Stimulated activated naive CD8-positive, alpha-beta T cell treated with anti-CD3 and anti-CD28 coated beads, Interleukin-15, Interleukin-2, amounts not matched to agents 100 ng/mL and 50 ng/mL, for 24 hours (primary cell): ENCODE data around the gene BTBD9.

Experiments
- H3K27ac Mint-ChIP-seq: one replicate; pipeline ENCODE4 v1.8.0; 2021; ENCODE audit warnings: mild to moderate bottlenecking, mixed read lengths
- H3K27me3 Mint-ChIP-seq: one replicate; pipeline ENCODE4 v1.8.0; 2021; ENCODE audit warnings: mixed read lengths
- H3K36me3 Mint-ChIP-seq: one replicate; pipeline ENCODE4 v1.8.0; 2021; ENCODE audit warnings: low read depth, mixed read lengths
- H3K4me1 Mint-ChIP-seq: one replicate; pipeline ENCODE4 v1.8.0; 2021; ENCODE audit warnings: low read depth, mixed read lengths
- H3K4me3 Mint-ChIP-seq: one replicate; pipeline ENCODE4 v1.8.0; 2021; ENCODE audit warnings: mild to moderate bottlenecking, mixed read lengths
- H3K9me3 Mint-ChIP-seq: one replicate; pipeline ENCODE4 v1.8.0; 2021; ENCODE audit warnings: mixed read lengths

Gene BTBD9

GRCh38 chr6:38527371-38527770 lies 112.4 kb downstream of the BTBD9 start:
- Mint-ChIP-seq H3K27me3 (no peaks in the 10 kb centered on the region), H3K9me3 (peaks cover 10% of the 10 kb centered on the region), H3K27ac (no peak overlapping the region), H3K36me3 (peaks cover 66% of the 10 kb centered on the region), H3K4me1 (peaks cover 21% of the 10 kb centered on the region), H3K4me3 (no peak overlapping the region)

DNA sequence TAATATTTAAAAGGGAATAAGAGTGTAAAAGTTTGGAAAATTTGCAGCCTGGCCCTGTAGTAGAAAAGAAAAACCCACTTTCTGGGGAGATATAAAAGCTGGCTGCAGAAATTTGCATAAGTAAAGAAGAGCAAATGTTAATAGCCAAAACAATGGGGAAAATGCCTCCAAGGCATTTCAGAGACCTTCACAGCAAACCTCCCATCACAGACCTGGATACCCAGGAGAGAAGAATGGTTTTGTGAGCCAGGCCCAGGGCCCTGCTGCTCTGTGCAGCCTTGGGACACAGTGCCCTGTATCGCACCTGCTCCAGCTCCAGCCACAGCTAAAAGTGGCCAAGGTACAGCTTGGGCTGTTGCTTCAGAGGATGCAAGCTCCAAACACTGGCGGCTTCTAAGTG lies 113.8 kb downstream of the BTBD9 start:
- peaks cover 7% of the 10 kb centered on the region for H3K9me3 Mint-ChIP-seq
- H3K4me1 Mint-ChIP-seq = peaks cover 17% of the 10 kb centered on the region
- no peak overlapping the region for H3K4me3 Mint-ChIP-seq
- H3K27ac Mint-ChIP-seq = no peak overlapping the region
- no peaks in the 10 kb centered on the region for H3K27me3 Mint-ChIP-seq
- H3K36me3 Mint-ChIP-seq = peaks cover 58% of the 10 kb centered on the region

DNA sequence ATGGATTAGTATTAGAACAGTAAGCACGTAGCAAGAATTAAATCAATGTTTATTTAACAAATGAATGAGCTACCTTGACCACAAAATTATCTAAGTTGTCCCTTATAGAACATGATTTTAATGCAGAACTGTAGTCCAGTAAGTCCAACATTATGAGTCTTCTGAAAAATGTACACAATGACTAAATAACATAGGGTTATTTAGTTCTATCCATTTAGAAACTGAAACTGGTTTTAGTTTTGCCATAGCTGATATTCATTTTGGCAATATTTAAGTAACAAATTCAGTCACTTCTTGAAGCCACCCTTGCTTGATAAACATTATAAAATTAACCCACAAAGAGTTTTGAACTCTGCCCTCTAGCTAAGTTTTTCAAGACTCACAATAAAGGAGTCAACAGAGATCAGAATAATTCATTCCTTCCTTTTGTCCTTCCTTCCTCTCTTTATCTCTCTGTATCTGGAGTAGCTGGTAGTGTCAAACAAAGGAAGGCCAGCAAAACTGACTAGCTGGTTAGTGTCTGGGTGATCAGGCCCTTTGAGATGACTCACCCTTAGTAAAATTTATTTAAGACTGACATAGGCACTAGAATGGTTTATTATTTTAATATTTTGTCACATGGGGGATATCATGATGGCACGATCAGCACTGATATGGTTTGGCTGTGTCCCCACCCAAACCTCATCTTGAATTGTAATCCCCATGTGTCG lies 115.1 kb downstream of the BTBD9 start:
- peak overlapping the region; percentile 36 for H3K27ac Mint-ChIP-seq
- H3K4me1 Mint-ChIP-seq = peaks cover 17% of the 10 kb centered on the region
- H3K27me3 Mint-ChIP-seq = no peaks in the 10 kb centered on the region
- peaks cover 5% of the 10 kb centered on the region for H3K9me3 Mint-ChIP-seq
- no peak overlapping the region for H3K4me3 Mint-ChIP-seq
- peaks cover 48% of the 10 kb centered on the region for H3K36me3 Mint-ChIP-seq

DNA sequence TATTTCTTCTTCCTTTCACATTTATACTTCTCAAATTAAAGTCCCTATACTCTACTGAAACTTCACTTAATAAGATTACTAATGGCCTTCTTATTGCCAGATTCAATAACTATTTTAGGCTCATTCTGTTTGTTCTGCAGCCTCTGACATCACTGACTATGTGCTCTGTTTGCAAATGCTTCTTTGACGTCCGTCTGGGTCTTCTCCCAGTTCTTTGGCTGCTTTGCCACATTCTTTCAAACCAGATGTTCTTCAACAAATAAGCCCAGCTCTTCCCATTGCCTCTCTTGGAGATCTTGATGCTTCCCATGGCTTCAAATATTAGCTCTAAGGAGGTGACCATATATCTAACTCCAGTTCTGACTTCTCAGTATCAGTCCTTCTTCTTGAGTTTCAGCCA lies 117.4 kb downstream of the BTBD9 start:
- Mint-ChIP-seq H3K9me3 (peaks cover 5% of the 10 kb centered on the region), H3K4me3 (no peak overlapping the region), H3K27me3 (no peaks in the 10 kb centered on the region), H3K36me3 (peaks cover 27% of the 10 kb centered on the region), H3K27ac (no peak overlapping the region), H3K4me1 (peaks cover 22% of the 10 kb centered on the region)

DNA sequence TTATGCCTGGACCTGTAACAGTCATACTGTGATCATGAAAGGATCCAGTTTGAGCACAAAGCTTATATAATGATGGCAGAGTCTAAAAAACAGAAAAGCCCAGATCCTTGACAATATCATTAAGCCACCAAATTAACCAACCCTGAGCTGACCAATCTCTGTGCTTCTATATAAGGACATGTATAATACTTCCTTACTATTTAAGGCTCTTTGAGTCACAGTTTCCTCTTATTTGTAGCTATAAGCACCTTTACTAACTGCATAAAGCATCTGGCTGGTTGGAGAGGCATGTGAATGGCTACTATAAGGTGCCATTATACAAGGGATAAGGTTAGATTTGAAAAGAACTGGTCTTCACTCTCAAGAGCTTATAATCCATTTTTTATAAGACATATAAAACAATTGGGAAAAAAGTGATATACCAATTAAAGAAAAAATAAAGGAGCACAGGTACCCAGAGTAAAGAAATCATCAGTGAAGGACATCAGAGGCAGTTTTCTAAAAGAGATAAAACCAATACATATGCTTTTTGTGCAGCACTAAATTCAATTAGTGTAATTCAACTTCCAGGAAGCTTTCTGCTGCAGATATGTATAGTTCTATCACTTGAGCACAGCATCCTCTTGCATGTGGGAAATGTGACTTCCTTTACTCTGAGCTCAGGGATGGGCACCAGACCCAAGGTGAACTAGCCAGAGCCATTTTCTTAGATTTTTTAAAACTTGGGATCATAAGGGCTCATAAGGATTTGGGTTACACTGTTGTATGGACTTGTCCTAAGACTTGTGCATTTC lies 121.0 kb downstream of the BTBD9 start:
- H3K9me3 Mint-ChIP-seq = no peaks in the 10 kb centered on the region
- H3K4me1 Mint-ChIP-seq = peaks cover 13% of the 10 kb centered on the region
- H3K27me3 Mint-ChIP-seq = no peaks in the 10 kb centered on the region
- H3K36me3 Mint-ChIP-seq = no peaks in the 10 kb centered on the region
- no peak overlapping the region for H3K27ac Mint-ChIP-seq
- no peak overlapping the region for H3K4me3 Mint-ChIP-seq

DNA sequence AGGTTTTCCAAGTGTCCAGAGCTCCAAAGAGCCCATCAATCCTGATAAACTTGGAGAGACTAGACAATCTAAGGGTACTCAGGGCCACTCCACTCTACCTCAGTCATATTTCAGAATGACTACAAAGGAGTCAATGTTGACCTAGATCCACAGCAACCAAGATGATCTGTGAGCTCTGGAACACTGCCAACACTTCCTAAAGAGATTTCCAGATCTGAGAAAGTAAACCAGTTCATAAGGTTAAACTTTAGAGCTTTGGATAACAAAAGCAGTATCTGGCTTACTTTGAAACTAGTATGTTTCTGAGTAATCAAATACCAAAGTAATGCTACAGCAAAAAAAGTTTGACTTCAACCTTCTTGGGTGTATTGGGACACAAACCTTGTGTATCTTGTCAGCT lies 122.7 kb downstream of the BTBD9 start:
- no peaks in the 10 kb centered on the region for H3K9me3 Mint-ChIP-seq

GRCh38 chr6:38514399-38514798 lies 125.3 kb downstream of the BTBD9 start:
- Mint-ChIP-seq H3K27me3 (no peaks in the 10 kb centered on the region), H3K36me3 (no peaks in the 10 kb centered on the region), H3K4me1 (peaks cover 13% of the 10 kb centered on the region), H3K9me3 (no peaks in the 10 kb centered on the region), H3K27ac (no peak overlapping the region), H3K4me3 (no peak overlapping the region)

More for the DNA sequence above, 122.7 kb downstream of the BTBD9 start:
- Mint-ChIP-seq H3K27ac (no peak overlapping the region), H3K4me1 (peaks cover 13% of the 10 kb centered on the region), H3K27me3 (no peaks in the 10 kb centered on the region), H3K4me3 (no peak overlapping the region), H3K36me3 (no peaks in the 10 kb centered on the region)

GRCh38 chr6:38512211-38512610 lies 127.5 kb downstream of the BTBD9 start:
- Mint-ChIP-seq H3K4me1 (peaks cover 5% of the 10 kb centered on the region), H3K27ac (no peak overlapping the region), H3K4me3 (no peak overlapping the region), H3K36me3 (no peaks in the 10 kb centered on the region), H3K9me3 (no peaks in the 10 kb centered on the region), H3K27me3 (no peaks in the 10 kb centered on the region)

- Mint-ChIP-seq H3K27me3 (no peaks in the 10 kb centered on the region), H3K27ac (no peak overlapping the region), H3K4me3 (no peak overlapping the region), H3K9me3 (no peaks in the 10 kb centered on the region), H3K36me3 (no peaks in the 10 kb centered on the region), H3K4me1 (peaks cover 5% of the 10 kb centered on the region)
These were observed 129.5 kb downstream of the BTBD9 start for GRCh38 chr6:38510205-38510604.

DNA sequence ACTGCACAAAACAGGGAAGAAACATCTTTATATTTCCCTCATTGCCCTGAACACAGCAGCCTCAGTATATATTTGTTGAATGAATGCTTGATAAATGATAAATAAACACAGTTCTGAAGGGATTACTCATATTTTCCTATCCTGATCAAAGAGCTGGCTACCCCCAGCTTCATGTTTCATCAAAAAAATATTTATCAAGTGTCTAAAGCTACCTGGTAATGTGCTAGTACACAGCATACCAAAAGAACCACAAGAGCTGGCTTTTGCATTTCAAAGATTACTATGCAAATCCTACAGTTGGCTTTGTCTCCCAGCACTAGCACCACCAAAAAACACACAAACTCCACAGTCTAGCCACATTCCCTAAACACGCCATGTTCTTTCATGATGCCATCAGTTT lies 130.0 kb downstream of the BTBD9 start:
- H3K36me3 Mint-ChIP-seq = no peaks in the 10 kb centered on the region
- no peak overlapping the region for H3K4me3 Mint-ChIP-seq
- H3K27me3 Mint-ChIP-seq = no peaks in the 10 kb centered on the region
- no peak overlapping the region for H3K27ac Mint-ChIP-seq
- H3K4me1 Mint-ChIP-seq = peaks cover 4% of the 10 kb centered on the region
- H3K9me3 Mint-ChIP-seq = no peaks in the 10 kb centered on the region

DNA sequence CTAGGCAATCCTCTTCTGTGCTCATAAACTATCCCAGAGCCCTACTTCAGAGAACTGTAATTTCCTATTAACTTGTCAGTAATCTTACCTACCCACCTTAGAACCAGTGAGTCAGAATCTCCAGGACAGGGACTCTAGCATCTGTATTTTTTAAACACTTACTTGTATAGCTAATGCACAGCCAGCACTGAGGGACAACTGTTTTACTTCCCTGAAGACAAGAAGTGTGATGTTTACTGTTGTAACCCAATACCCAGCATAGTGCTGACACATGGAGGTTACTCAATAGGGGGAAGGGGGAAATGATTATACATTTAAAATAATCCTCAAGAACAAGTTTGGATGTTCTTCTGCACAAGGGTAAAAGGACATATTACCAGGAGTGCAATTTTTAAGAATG lies 130.8 kb downstream of the BTBD9 start:
- no peaks in the 10 kb centered on the region for H3K27me3 Mint-ChIP-seq
- H3K9me3 Mint-ChIP-seq = no peaks in the 10 kb centered on the region
- no peaks in the 10 kb centered on the region for H3K36me3 Mint-ChIP-seq
- no peak overlapping the region for H3K4me3 Mint-ChIP-seq
- no peak overlapping the region for H3K27ac Mint-ChIP-seq
- no peaks in the 10 kb centered on the region for H3K4me1 Mint-ChIP-seq

- Mint-ChIP-seq H3K36me3 (no peaks in the 10 kb centered on the region), H3K4me1 (no peaks in the 10 kb centered on the region), H3K9me3 (no peaks in the 10 kb centered on the region), H3K27me3 (no peaks in the 10 kb centered on the region), H3K27ac (no peak overlapping the region), H3K4me3 (no peak overlapping the region)
These were observed 131.4 kb downstream of the BTBD9 start for GRCh38 chr6:38508286-38508685.

DNA sequence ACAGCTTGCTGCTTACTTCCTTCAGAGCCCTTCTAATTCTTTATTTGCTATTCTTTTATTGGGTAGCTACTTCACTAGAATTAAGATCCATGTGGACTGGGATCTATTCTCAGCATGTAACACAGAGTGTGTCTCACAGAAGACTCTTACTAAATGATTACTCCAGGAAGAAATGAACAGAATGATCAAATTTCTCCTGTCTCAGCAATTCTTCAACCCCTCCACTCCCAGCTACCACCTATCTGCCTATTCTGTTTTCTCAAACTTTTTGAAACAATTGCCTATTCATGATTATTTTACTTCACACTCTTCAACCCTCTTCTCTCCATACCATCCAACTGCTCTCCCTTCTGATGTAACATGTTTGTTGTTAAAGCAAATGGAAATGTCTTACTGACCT lies 132.6 kb downstream of the BTBD9 start:
- Mint-ChIP-seq H3K27me3 (no peaks in the 10 kb centered on the region), H3K4me3 (no peak overlapping the region), H3K36me3 (no peaks in the 10 kb centered on the region), H3K27ac (no peak overlapping the region), H3K4me1 (no peaks in the 10 kb centered on the region), H3K9me3 (no peaks in the 10 kb centered on the region)

GRCh38 chr6:38505826-38506225 lies 133.9 kb downstream of the BTBD9 start:
- no peaks in the 10 kb centered on the region for H3K4me1 Mint-ChIP-seq
- H3K4me3 Mint-ChIP-seq = no peak overlapping the region
- H3K36me3 Mint-ChIP-seq = no peaks in the 10 kb centered on the region
- H3K27ac Mint-ChIP-seq = no peak overlapping the region
- H3K27me3 Mint-ChIP-seq = no peaks in the 10 kb centered on the region
- H3K9me3 Mint-ChIP-seq = no peaks in the 10 kb centered on the region

DNA sequence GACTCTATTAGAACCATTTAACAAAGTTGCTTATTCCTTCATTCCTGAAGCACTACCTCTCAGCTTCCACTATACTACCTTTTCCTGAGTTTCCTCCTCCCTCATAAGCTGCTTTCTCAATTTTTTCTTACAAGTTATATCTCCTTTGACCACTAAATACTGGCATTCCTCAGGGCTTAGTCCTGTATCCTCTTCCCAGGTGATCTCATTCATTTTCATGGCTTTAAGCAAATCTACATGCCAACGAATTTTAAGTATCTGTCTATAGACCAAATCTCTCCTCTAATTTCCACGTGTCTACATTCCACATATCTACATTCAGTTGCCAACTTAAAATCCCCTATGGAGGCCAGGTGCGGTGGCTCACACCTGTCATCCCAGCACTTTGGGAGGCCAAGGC lies 134.7 kb downstream of the BTBD9 start:
- Mint-ChIP-seq H3K36me3 (no peaks in the 10 kb centered on the region), H3K4me1 (no peaks in the 10 kb centered on the region)

More for the DNA sequence above, 134.7 kb downstream of the BTBD9 start:
- H3K4me3 Mint-ChIP-seq = no peak overlapping the region
- no peaks in the 10 kb centered on the region for H3K27me3 Mint-ChIP-seq
- no peak overlapping the region for H3K27ac Mint-ChIP-seq
- no peaks in the 10 kb centered on the region for H3K9me3 Mint-ChIP-seq
